ENCODE results near the gene USP13. TPM values are rescaled to one million over a fixed set of nuclear protein-coding genes. Genes with fewer than 3 reads are reported as not detected.
"Not testable (repeated sequence)": the region's sequence is repeated elsewhere in the genome, so short reads cannot be mapped to it uniquely, and the experiment has no call there.

The USP13 gene
- total and polyA plus RNA-seq, 2 donors (not counting 3 experiments of a cell fraction or from before 2014, with no cell fraction given) = 5.8 to 24.0 TPM

GRCh38 chr3:179775416-179776122 lies 122.7 kb downstream of the USP13 start:
- Histone ChIP-seq H3K4me3 (replicated peaks in 1 of 3; ENCODE audit: insufficient read depth in 1 of 3, low read depth in 1 of 3, low read length in 3 of 3) (no peak overlapping the region), H3K27ac (ENCODE audit: insufficient read depth, low read depth, low read length) (no peak overlapping the region), H3K9ac (replicated peaks; ENCODE audit: extremely low read depth, insufficient read depth, low read length) (no peak overlapping the region), H3K9me1 (replicated peaks; ENCODE audit: control insufficient read depth, extremely low read depth, insufficient read depth, low read length) (no peaks in the 10 kb centered on the region), H3K9me3 (replicated peaks; ENCODE audit: control insufficient read depth, insufficient read depth, low read length) (no peaks in the 10 kb centered on the region), H3K4me2 (ENCODE audit: insufficient read depth, low read length) (no peak overlapping the region), H3K36me3 (ENCODE audit: control insufficient read depth in 2 of 2, extremely low read depth in 1 of 2, insufficient read depth in 2 of 2, low read length in 2 of 2) (peaks cover 0 to 3% of the 10 kb centered on the region in 2 experiments), H3K79me2 (ENCODE audit: control insufficient read depth, insufficient read depth, low read length) (no peaks in the 10 kb centered on the region), H3K4me1 (ENCODE audit: control insufficient read depth, extremely low read depth, insufficient read depth, low read length) (peaks cover 3% of the 10 kb centered on the region), H3K27me3 (ENCODE audit: control insufficient read depth in 2 of 2, insufficient read depth in 2 of 2, low read length in 2 of 2) (no peaks in the 10 kb centered on the region), H2AFZ (ENCODE audit: low read depth, low read length) (no peak overlapping the region), H4K20me1 (replicated peaks; ENCODE audit: control insufficient read depth, extremely low read depth, insufficient read depth, low read length) (no peaks in the 10 kb centered on the region)
- ChIA-PET POLR2A (no interaction called here), CTCF (interaction anchor here (1.9 kb wide), 1 partner anchor 36 kb away, joined by 5 read pairs; no protein-coding TSS in a partner anchor)
- no TSS peak for BruUV-seq (replicated peaks)
- intact Hi-C loops (cut with micrococcal nuclease) (no loop called here), dilution Hi-C loops (cut with MboI; ENCODE audit: extremely low pct_ligation_motif_present, low sequenced_read_pairs) (no loop called here)
- FAIRE-seq = no peak
- no peak for DNase-seq (ENCODE audit: low read depth, low spot score)
- TF ChIP-seq GATA2 (IDR thresholded peaks at IDR 0.05; ENCODE audit: insufficient read depth, insufficient read length, low read depth, low read length) (no peak), MAX (IDR thresholded peaks at IDR 0.05; ENCODE audit: insufficient read depth, insufficient read length) (no peak), POLR2AphosphoS5 (IDR thresholded peaks at IDR 0.05; ENCODE audit: insufficient read depth, low read depth, low read length) (no peak), POLR2A (IDR thresholded peaks at IDR 0.05; ENCODE audit: low read depth, low read length) (no peak), MYC (IDR thresholded peaks at IDR 0.05; ENCODE audit: low read depth, low read length) (no peak), EZH2 (IDR thresholded peaks at IDR 0.05; ENCODE audit: borderline replicate concordance, low read depth, low read length, severe bottlenecking) (no peak), JUN (IDR thresholded peaks at IDR 0.05; ENCODE audit: borderline replicate concordance, insufficient read depth, insufficient read length, low read depth) (no peak), FOS (IDR thresholded peaks at IDR 0.05; ENCODE audit: borderline replicate concordance, insufficient read depth, low read length) (no peak)
- TF ChIP-seq, protein P1, sequence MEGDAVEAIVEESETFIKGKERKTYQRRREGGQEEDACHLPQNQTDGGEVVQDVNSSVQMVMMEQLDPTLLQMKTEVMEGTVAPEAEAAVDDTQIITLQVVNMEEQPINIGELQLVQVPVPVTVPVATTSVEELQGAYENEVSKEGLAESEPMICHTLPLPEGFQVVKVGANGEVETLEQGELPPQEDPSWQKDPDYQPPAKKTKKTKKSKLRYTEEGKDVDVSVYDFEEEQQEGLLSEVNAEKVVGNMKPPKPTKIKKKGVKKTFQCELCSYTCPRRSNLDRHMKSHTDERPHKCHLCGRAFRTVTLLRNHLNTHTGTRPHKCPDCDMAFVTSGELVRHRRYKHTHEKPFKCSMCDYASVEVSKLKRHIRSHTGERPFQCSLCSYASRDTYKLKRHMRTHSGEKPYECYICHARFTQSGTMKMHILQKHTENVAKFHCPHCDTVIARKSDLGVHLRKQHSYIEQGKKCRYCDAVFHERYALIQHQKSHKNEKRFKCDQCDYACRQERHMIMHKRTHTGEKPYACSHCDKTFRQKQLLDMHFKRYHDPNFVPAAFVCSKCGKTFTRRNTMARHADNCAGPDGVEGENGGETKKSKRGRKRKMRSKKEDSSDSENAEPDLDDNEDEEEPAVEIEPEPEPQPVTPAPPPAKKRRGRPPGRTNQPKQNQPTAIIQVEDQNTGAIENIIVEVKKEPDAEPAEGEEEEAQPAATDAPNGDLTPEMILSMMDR (IDR thresholded peaks at IDR 0.05; ENCODE audit: extremely low read depth in 1 of 2, insufficient read depth in 1 of 2, low read depth in 1 of 2, low read length in 2 of 2) = no peak

- H3K9me3 ChIP-seq (replicated peaks; ENCODE audit: control insufficient read depth, insufficient read depth, low read length); FAIRE-seq; H3K4me1 ChIP-seq (ENCODE audit: control insufficient read depth, extremely low read depth, insufficient read depth, low read length); H2AFZ ChIP-seq (ENCODE audit: low read depth, low read length); H3K27me3 ChIP-seq (ENCODE audit: control insufficient read depth in 2 of 2, insufficient read depth in 2 of 2, low read length in 2 of 2); H3K9me1 ChIP-seq (replicated peaks; ENCODE audit: control insufficient read depth, extremely low read depth, insufficient read depth, low read length); DNase-seq (ENCODE audit: low read depth, low spot score); H3K4me3 ChIP-seq (replicated peaks in 1 of 3; ENCODE audit: insufficient read depth in 1 of 3, low read depth in 1 of 3, low read length in 3 of 3); H3K27ac ChIP-seq (ENCODE audit: insufficient read depth, low read depth, low read length); H3K9ac ChIP-seq (replicated peaks; ENCODE audit: extremely low read depth, insufficient read depth, low read length); H4K20me1 ChIP-seq (replicated peaks; ENCODE audit: control insufficient read depth, extremely low read depth, insufficient read depth, low read length); dilution Hi-C loops (cut with MboI; ENCODE audit: extremely low pct_ligation_motif_present, low sequenced_read_pairs); BruUV-seq (replicated peaks); intact Hi-C loops (cut with micrococcal nuclease); H3K4me2 ChIP-seq (ENCODE audit: insufficient read depth, low read length); H3K36me3 ChIP-seq (ENCODE audit: control insufficient read depth in 2 of 2, extremely low read depth in 1 of 2, insufficient read depth in 2 of 2, low read length in 2 of 2); H3K79me2 ChIP-seq (ENCODE audit: control insufficient read depth, insufficient read depth, low read length): not testable (repeated sequence)
- ChIA-PET POLR2A (interaction anchor here (0.7 kb wide), 1 partner anchor 1665 kb away, joined by 4 read pairs; no protein-coding TSS in a partner anchor), CTCF (interaction anchor here (0.9 to 1.0 kb wide), 2 partner anchors 15 to 23 kb away, joined by 3 read pairs; no protein-coding TSS in a partner anchor)
Observed at GRCh38 chr3:179782841-179783240, 130.0 kb downstream of the USP13 start.

Measured in endothelial cell of umbilical vein (primary cell).